Hepatocyte (in vitro differentiated cells): ENCODE data around the gene ICE2.

ENCODE experiments used
- CTCF ChIP-seq: fragments of 200-600 bp; sonication (generic); IDR thresholded peaks from 2 replicates; pipeline ENCODE4 v1.5.1; 2016; ENCODE audit warnings: antibody characterized with exemption, mild to moderate bottlenecking; ENCODE audit not compliant: poor library complexity
- EZH2 ChIP-seq: fragments of 200-600 bp; sonication (generic); IDR thresholded peaks from 2 replicates; pipeline ENCODE4 v1.6.1; 2016; ENCODE audit warnings: antibody characterized with exemption, mild to moderate bottlenecking, borderline replicate concordance
- EZH2phosphoT487 ChIP-seq: fragments of 200-600 bp; sonication (generic); IDR thresholded peaks from one replicate; pipeline ENCODE4 v1.6.1; 2018; ENCODE audit warnings: antibody characterized with exemption, mild to moderate bottlenecking, low read depth, moderate library complexity; ENCODE audit not compliant: unreplicated experiment, severe bottlenecking

- TF ChIP-seq CTCF, result no peak
- no peak for TF ChIP-seq EZH2phosphoT487
- no peak for TF ChIP-seq EZH2
These were observed 61.8 kb downstream of the ICE2 start for GRCh38 chr15:60417112-60417511.
